ENCODE results near the gene SRGAP3.

The SRGAP3 gene

DNA sequence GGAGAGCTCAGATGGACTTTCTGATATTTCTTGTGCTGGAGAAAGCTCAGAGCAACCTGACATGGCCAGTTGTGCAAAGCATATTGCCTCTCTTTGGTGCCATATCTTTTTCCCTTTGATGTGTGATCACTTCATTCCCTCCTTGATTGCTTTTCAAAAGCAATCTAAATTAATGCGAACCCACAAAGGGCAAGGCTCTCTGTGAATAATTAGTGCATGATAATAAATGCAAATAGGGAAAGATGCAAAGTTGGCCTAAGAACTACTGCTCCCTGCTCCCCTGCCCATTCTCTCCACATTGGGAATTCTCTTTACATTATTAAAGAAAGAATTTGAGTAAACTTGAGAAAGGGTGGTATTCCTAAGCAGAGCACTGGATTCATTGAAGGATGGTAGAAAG, 60.9 kb downstream of the SRGAP3 start:
- H3K27ac ChIP-seq = no peak overlapping the region
- H3K36me3 ChIP-seq = no peaks in the 10 kb centered on the region
- TF ChIP-seq, protein P1, sequence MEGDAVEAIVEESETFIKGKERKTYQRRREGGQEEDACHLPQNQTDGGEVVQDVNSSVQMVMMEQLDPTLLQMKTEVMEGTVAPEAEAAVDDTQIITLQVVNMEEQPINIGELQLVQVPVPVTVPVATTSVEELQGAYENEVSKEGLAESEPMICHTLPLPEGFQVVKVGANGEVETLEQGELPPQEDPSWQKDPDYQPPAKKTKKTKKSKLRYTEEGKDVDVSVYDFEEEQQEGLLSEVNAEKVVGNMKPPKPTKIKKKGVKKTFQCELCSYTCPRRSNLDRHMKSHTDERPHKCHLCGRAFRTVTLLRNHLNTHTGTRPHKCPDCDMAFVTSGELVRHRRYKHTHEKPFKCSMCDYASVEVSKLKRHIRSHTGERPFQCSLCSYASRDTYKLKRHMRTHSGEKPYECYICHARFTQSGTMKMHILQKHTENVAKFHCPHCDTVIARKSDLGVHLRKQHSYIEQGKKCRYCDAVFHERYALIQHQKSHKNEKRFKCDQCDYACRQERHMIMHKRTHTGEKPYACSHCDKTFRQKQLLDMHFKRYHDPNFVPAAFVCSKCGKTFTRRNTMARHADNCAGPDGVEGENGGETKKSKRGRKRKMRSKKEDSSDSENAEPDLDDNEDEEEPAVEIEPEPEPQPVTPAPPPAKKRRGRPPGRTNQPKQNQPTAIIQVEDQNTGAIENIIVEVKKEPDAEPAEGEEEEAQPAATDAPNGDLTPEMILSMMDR (IDR thresholded peaks at IDR 0.05) = no peak
- no peaks in the 10 kb centered on the region for H3K9me3 ChIP-seq
- H3K4me1 ChIP-seq (ENCODE audit: control insufficient read depth in 1 of 2, insufficient read depth in 1 of 2, low read depth in 1 of 2, low read length in 1 of 2) = no peaks in the 10 kb centered on the region
- no peak overlapping the region for H3K4me3 ChIP-seq (ENCODE audit: low read depth in 1 of 2, low read length in 1 of 2)
- no peaks in the 10 kb centered on the region for H3K27me3 ChIP-seq

DNA sequence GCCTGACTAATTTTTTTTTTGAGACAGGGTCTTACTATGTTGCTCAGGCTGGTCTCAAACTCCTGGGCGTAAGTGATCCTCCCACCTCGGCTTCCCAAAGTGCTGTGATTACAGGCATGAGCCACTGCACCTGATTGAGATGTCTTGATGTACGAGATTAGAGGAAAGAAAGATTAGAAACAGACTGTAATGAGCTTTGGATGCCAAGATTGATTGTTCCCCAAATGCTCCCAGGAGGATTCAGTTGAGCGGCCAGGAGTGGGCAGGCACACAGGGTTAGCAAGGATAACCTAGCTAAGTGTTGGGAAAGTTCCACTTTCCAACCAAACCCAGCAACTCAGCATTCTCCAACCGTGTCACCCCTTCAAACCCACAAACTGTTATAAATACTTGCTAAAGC, 63.7 kb downstream of the SRGAP3 start:
- TF ChIP-seq, protein P1 (IDR thresholded peaks at IDR 0.05) = no peak
- H3K4me3 ChIP-seq (ENCODE audit: low read depth in 1 of 2, low read length in 1 of 2) = no peak overlapping the region
- peaks cover 0 to 2% of the 10 kb centered on the region in 2 experiments for H3K4me1 ChIP-seq (ENCODE audit: control insufficient read depth in 1 of 2, insufficient read depth in 1 of 2, low read depth in 1 of 2, low read length in 1 of 2)

DNA sequence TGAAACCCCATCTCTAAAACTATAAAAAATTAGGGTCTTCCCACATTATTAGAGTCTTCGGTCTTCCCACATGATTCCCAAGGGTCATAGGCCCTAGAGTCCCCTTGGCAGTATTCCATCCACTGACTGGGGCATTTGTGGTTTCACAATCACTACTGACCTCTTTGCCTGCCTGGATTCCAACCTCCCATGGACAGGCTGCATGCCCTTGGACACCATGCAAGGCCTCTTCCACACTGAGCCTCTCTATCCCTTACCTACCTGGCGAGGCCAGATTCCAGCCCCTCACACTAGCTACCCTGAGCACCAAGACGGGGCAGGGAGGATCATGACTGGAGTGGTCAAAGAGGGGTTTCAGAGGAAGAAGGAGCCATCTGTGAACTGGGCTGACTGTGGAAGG, 64.4 kb downstream of the SRGAP3 start:
- H3K4me3 ChIP-seq (ENCODE audit: low read depth in 1 of 2, low read length in 1 of 2) = no peak overlapping the region
- H3K27ac ChIP-seq = no peak overlapping the region
- TF ChIP-seq, protein P1 (IDR thresholded peaks at IDR 0.05) = no peak
- H3K4me1 ChIP-seq (ENCODE audit: control insufficient read depth in 1 of 2, insufficient read depth in 1 of 2, low read depth in 1 of 2, low read length in 1 of 2) = peaks cover 6 to 9% of the 10 kb centered on the region in 2 experiments
- no peaks in the 10 kb centered on the region for H3K9me3 ChIP-seq
- H3K27me3 ChIP-seq = no peaks in the 10 kb centered on the region
- H3K36me3 ChIP-seq = no peaks in the 10 kb centered on the region

More for the DNA sequence above, 63.7 kb downstream of the SRGAP3 start:
- Histone ChIP-seq H3K27ac (no peak overlapping the region), H3K36me3 (no peaks in the 10 kb centered on the region), H3K27me3 (no peaks in the 10 kb centered on the region), H3K9me3 (no peaks in the 10 kb centered on the region)

DNA sequence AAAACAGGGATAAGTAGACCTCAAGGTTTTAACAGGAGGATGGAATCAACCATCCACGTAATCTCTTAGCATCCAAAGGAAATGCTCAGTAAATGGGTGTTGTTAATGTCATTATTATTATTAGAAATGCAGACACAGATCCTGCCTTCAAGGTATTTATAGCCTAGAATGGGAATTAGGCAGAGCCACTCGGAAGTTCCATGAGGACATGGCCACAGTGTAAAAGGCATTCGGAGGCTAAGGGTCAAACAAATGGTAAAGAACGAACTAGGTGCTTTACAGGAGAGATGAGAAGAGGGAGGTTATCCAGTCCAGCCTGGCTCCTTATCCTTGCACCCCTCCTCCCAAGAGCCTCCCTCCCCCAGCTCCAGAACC, 65.0 kb downstream of the SRGAP3 start:
- Histone ChIP-seq H3K36me3 (no peaks in the 10 kb centered on the region), H3K27ac (no peak overlapping the region), H3K9me3 (no peaks in the 10 kb centered on the region), H3K4me3 (ENCODE audit: low read depth in 1 of 2, low read length in 1 of 2) (no peak overlapping the region), H3K4me1 (ENCODE audit: control insufficient read depth in 1 of 2, insufficient read depth in 1 of 2, low read depth in 1 of 2, low read length in 1 of 2) (peaks cover 9 to 10% of the 10 kb centered on the region in 2 experiments), H3K27me3 (no peaks in the 10 kb centered on the region)
- TF ChIP-seq, protein P1 (IDR thresholded peaks at IDR 0.05) = no peak

DNA sequence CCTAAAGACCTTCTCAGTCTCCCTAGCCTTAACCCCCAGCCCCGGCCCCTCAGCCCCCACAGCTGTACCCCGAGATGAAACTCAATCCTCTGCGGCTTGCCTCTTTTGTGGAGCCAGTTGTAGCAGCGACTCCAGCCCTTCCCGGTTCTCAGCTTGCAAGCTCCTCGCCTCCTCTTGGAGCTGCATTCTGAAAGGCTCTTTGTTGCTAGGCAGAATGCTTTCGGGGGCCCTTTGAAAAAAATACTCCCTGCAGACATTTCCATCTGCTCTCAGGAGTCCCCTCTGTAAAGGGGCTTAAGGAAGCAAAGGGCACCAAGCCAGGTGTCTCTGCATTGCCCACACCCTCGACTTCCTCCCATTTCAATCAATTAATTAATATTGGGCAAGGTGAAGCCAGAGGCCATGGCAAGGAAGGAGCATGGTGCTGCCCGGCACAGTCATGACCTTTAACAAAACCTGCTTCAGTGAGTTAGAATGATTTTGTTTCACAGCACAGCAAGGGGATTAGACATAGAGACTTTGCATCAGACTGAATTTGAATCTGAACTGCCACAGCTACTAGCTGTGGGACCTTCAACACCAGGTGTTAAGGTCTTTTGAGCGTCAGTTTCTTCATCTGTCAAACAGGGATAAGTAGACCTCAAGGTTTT, 65.5 kb downstream of the SRGAP3 start:
- peaks cover 9 to 10% of the 10 kb centered on the region in 2 experiments for H3K4me1 ChIP-seq (ENCODE audit: control insufficient read depth in 1 of 2, insufficient read depth in 1 of 2, low read depth in 1 of 2, low read length in 1 of 2)
- no peak overlapping the region for H3K27ac ChIP-seq
- no peaks in the 10 kb centered on the region for H3K9me3 ChIP-seq
- no peaks in the 10 kb centered on the region for H3K36me3 ChIP-seq
- TF ChIP-seq, protein P1 (IDR thresholded peaks at IDR 0.05) = no peak
- H3K27me3 ChIP-seq = no peaks in the 10 kb centered on the region
- no peak overlapping the region for H3K4me3 ChIP-seq (ENCODE audit: low read depth in 1 of 2, low read length in 1 of 2)
